ENCODE data around the gene CARMIL1. TPM values are rescaled to one million over a fixed set of nuclear protein-coding genes. Genes with fewer than 3 reads are reported as not detected.

Gene CARMIL1
- total RNA-seq, 1 donor from 2014 or later, result 19.1 TPM

DNA sequence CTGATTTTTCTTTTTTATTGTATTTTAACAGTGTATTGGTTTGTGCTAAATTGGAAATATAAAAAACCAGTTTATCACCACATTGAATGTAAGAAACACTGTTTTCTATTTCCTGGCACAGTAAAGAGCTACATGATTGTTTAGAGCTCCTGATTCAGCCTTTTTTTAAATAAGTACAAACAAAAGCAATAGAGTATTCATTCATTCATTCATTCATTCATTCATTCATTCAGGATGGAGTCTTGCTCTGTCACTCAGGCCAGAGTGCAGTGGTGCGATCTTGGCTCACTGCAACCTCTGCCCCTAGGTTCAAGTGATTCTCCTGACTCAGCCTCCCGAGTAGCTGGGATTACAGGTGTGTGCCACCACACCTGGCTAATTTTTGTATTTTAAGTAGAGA lies 276.0 kb downstream of the CARMIL1 start:
- Histone ChIP-seq H3K4me2 (ENCODE audit: low read length) (no peak overlapping the region), H3K9me3 (ENCODE audit: insufficient read depth, low read depth, low read length) (no peaks in the 10 kb centered on the region), H3K9ac (ENCODE audit: low read length) (no peak overlapping the region), H3K27ac (ENCODE audit: low read depth, low read length) (no peak overlapping the region), H3K27me3 (ENCODE audit: insufficient read depth, low read length) (no peaks in the 10 kb centered on the region), H3K4me3 (ENCODE audit: insufficient read depth, low read depth, low read length) (no peak overlapping the region), H4K20me1 (ENCODE audit: insufficient read depth, low read length) (no peaks in the 10 kb centered on the region), H2AFZ (ENCODE audit: low read depth, low read length) (no peak overlapping the region), H3K36me3 (ENCODE audit: insufficient read depth, low read length) (no peaks in the 10 kb centered on the region), H3K79me2 (ENCODE audit: insufficient read depth, low read length) (no peaks in the 10 kb centered on the region), H3K4me1 (ENCODE audit: insufficient read depth, low read length) (no peaks in the 10 kb centered on the region)
- Mint-ChIP-seq H3K4me3 (ENCODE audit: unreplicated experiment) (no peak overlapping the region), H3K27me3 (ENCODE audit: low read depth, unreplicated experiment) (no peaks in the 10 kb centered on the region), H3K27ac (ENCODE audit: unreplicated experiment) (no peak overlapping the region), H3K4me1 (ENCODE audit: low read depth, unreplicated experiment) (no peaks in the 10 kb centered on the region), H3K9me3 (ENCODE audit: unreplicated experiment) (no peaks in the 10 kb centered on the region), H3K36me3 (ENCODE audit: low read depth, unreplicated experiment) (no peaks in the 10 kb centered on the region)
- TF ChIP-seq EZH2 (IDR thresholded peaks at IDR 0.05; ENCODE audit: insufficient read depth, low read length), result no peak
- TF ChIP-seq, protein P1, sequence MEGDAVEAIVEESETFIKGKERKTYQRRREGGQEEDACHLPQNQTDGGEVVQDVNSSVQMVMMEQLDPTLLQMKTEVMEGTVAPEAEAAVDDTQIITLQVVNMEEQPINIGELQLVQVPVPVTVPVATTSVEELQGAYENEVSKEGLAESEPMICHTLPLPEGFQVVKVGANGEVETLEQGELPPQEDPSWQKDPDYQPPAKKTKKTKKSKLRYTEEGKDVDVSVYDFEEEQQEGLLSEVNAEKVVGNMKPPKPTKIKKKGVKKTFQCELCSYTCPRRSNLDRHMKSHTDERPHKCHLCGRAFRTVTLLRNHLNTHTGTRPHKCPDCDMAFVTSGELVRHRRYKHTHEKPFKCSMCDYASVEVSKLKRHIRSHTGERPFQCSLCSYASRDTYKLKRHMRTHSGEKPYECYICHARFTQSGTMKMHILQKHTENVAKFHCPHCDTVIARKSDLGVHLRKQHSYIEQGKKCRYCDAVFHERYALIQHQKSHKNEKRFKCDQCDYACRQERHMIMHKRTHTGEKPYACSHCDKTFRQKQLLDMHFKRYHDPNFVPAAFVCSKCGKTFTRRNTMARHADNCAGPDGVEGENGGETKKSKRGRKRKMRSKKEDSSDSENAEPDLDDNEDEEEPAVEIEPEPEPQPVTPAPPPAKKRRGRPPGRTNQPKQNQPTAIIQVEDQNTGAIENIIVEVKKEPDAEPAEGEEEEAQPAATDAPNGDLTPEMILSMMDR (IDR thresholded peaks at IDR 0.05; ENCODE audit: insufficient read depth, low read depth, low read length), result no peak
- DNase-seq (ENCODE audit: low read depth) (no peak), FAIRE-seq (no peak)

DNA sequence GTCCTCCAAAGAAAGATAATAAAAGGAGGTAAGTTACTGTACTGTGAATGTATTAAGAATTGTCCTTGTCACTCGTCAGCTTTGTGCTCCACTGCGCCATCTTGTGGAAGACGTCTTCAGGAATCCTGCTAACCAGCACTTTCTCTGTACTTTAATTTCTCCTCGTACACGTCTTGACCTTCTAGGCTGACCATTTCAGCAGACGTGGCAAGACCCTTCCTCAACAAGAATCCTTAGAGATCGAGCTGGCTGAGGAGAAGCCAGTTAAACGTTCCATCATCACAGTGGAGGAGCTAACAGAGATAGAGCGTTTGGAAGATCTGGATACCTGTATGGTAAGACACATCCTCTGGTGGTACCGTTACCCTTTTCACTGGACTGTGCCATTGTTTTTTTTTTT lies 277.3 kb downstream of the CARMIL1 start:
- Histone ChIP-seq H3K9me3 (ENCODE audit: insufficient read depth, low read depth, low read length) (no peaks in the 10 kb centered on the region), H3K36me3 (ENCODE audit: insufficient read depth, low read length) (no peaks in the 10 kb centered on the region), H3K27ac (ENCODE audit: low read depth, low read length) (no peak overlapping the region), H3K9ac (ENCODE audit: low read length) (no peak overlapping the region), H3K4me1 (ENCODE audit: insufficient read depth, low read length) (no peaks in the 10 kb centered on the region), H3K4me2 (ENCODE audit: low read length) (no peak overlapping the region), H2AFZ (ENCODE audit: low read depth, low read length) (peak overlapping the region; percentile 27), H3K79me2 (ENCODE audit: insufficient read depth, low read length) (no peaks in the 10 kb centered on the region), H3K4me3 (ENCODE audit: insufficient read depth, low read depth, low read length) (no peak overlapping the region), H4K20me1 (ENCODE audit: insufficient read depth, low read length) (no peaks in the 10 kb centered on the region), H3K27me3 (ENCODE audit: insufficient read depth, low read length) (no peaks in the 10 kb centered on the region)
- Mint-ChIP-seq H3K4me1 (ENCODE audit: low read depth, unreplicated experiment) (no peaks in the 10 kb centered on the region), H3K27me3 (ENCODE audit: low read depth, unreplicated experiment) (no peaks in the 10 kb centered on the region), H3K27ac (ENCODE audit: unreplicated experiment) (no peak overlapping the region), H3K9me3 (ENCODE audit: unreplicated experiment) (no peaks in the 10 kb centered on the region), H3K36me3 (ENCODE audit: low read depth, unreplicated experiment) (no peaks in the 10 kb centered on the region), H3K4me3 (ENCODE audit: unreplicated experiment) (no peak overlapping the region)
- FAIRE-seq (peak; percentile 87), DNase-seq (ENCODE audit: low read depth) (peak; percentile 43)
- TF ChIP-seq, protein P1 (IDR thresholded peaks at IDR 0.05; ENCODE audit: insufficient read depth, low read depth, low read length), result peak; percentile 88
- TF ChIP-seq EZH2 (IDR thresholded peaks at IDR 0.05; ENCODE audit: insufficient read depth, low read length), result no peak

DNA sequence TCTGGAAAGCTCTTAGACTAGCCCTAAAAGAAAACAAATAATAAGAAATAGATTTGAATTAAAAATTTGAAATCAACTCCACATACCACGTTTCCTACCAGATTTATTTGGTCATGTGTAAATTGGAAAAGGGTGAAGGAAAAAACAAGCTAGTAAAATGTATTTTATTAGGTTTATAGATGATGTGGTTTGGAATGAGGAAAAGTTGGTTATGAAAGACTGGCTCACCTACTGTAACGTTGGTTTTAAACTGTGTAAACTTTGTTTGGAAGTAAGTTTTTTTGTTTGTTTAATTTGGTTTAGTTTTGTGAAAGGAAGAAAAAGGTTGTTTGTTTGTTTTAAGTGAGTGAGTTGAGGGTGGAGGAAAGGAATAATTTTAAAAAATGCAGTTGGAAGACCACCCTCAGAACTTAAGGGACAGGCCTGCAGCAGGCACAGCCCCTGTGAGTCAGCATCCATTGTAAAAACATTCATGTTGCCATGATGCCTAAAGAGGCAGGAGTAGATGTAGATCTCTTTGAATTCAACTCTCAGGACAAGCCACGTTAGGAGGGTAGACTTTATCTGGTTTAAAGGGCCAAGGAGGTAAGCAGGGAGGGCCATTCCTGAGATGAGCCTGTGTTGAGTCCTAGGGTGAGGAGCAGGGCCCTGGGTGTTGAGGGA lies 279.1 kb downstream of the CARMIL1 start:
- TF ChIP-seq, protein P1 (IDR thresholded peaks at IDR 0.05; ENCODE audit: insufficient read depth, low read depth, low read length), result no peak
- no peak for TF ChIP-seq EZH2 (IDR thresholded peaks at IDR 0.05; ENCODE audit: insufficient read depth, low read length)
- Histone ChIP-seq H2AFZ (ENCODE audit: low read depth, low read length) (no peak overlapping the region), H3K9me3 (ENCODE audit: insufficient read depth, low read depth, low read length) (no peaks in the 10 kb centered on the region), H3K4me2 (ENCODE audit: low read length) (no peak overlapping the region), H3K27ac (ENCODE audit: low read depth, low read length) (no peak overlapping the region), H3K79me2 (ENCODE audit: insufficient read depth, low read length) (no peaks in the 10 kb centered on the region), H3K4me1 (ENCODE audit: insufficient read depth, low read length) (no peaks in the 10 kb centered on the region), H3K4me3 (ENCODE audit: insufficient read depth, low read depth, low read length) (no peak overlapping the region), H4K20me1 (ENCODE audit: insufficient read depth, low read length) (no peaks in the 10 kb centered on the region), H3K9ac (ENCODE audit: low read length) (no peak overlapping the region), H3K27me3 (ENCODE audit: insufficient read depth, low read length) (no peaks in the 10 kb centered on the region), H3K36me3 (ENCODE audit: insufficient read depth, low read length) (no peaks in the 10 kb centered on the region)
- Mint-ChIP-seq H3K9me3 (ENCODE audit: unreplicated experiment) (no peaks in the 10 kb centered on the region), H3K36me3 (ENCODE audit: low read depth, unreplicated experiment) (no peaks in the 10 kb centered on the region), H3K4me1 (ENCODE audit: low read depth, unreplicated experiment) (no peaks in the 10 kb centered on the region), H3K27me3 (ENCODE audit: low read depth, unreplicated experiment) (no peaks in the 10 kb centered on the region), H3K4me3 (ENCODE audit: unreplicated experiment) (no peak overlapping the region), H3K27ac (ENCODE audit: unreplicated experiment) (no peak overlapping the region)
- DNase-seq (ENCODE audit: low read depth), result no peak
- no peak for FAIRE-seq

All from astrocyte (in vitro differentiated cells and primary cell).